ENCODE data around the gene DCAF4L1.

Gene DCAF4L1

GRCh38 chr4:41939016-41939626 lies 42.4 kb upstream of the DCAF4L1 start:
- H3K4me2 ChIP-seq (ENCODE audit: insufficient read depth, low read length), result 0 out of 2 replicates have a peak overlapping the region, but pooled peaks have one; percentile 11
- H3K36me3 ChIP-seq (ENCODE audit: insufficient read depth, low read length), result peaks cover 62% of the 10 kb centered on the region
- no peak for DNase-seq
- peaks cover 26% of the 10 kb centered on the region for H4K20me1 ChIP-seq (ENCODE audit: insufficient read depth, low read length)
- no peaks in the 10 kb centered on the region for H3K9me3 ChIP-seq (ENCODE audit: insufficient read depth, low read length, severe bottlenecking)
- ATAC-seq (ENCODE audit: insufficient read depth, low read depth), result no peak
- no peak for TF ChIP-seq CTCF (IDR thresholded peaks at IDR 0.05; ENCODE audit: borderline replicate concordance, extremely low read depth, low read length, poor library complexity, severe bottlenecking)
- TF ChIP-seq EZH2 (IDR thresholded peaks at IDR 0.05; ENCODE audit: borderline replicate concordance, low read depth, low read length, severe bottlenecking), result no peak
- no peak overlapping the region for H3K9ac ChIP-seq (ENCODE audit: low read depth, low read length)
- H2AFZ ChIP-seq (ENCODE audit: low read depth, low read length), result no peak overlapping the region
- peaks cover 88% of the 10 kb centered on the region for H3K79me2 ChIP-seq (ENCODE audit: insufficient read depth, low read length)
- no peaks in the 10 kb centered on the region for H3K27me3 ChIP-seq (ENCODE audit: insufficient read depth, low read length, poor library complexity)
- no peak overlapping the region for H3K27ac ChIP-seq (ENCODE audit: low read length)
- no peak overlapping the region for H3K4me3 ChIP-seq (ENCODE audit: low read depth in 1 of 2, low read length in 2 of 2)
- H3K4me1 ChIP-seq (ENCODE audit: insufficient read depth, low read length), result peaks cover 41% of the 10 kb centered on the region

- Histone ChIP-seq H2AFZ (ENCODE audit: low read depth, low read length) (no peak overlapping the region), H3K27ac (ENCODE audit: low read length) (no peak overlapping the region), H3K36me3 (ENCODE audit: insufficient read depth, low read length) (peaks cover 76% of the 10 kb centered on the region), H3K79me2 (ENCODE audit: insufficient read depth, low read length) (peaks cover 80% of the 10 kb centered on the region), H3K4me2 (ENCODE audit: insufficient read depth, low read length) (no peak overlapping the region), H3K4me1 (ENCODE audit: insufficient read depth, low read length) (peaks cover 31% of the 10 kb centered on the region), H3K9me3 (ENCODE audit: insufficient read depth, low read length, severe bottlenecking) (no peaks in the 10 kb centered on the region), H3K4me3 (ENCODE audit: low read depth in 1 of 2, low read length in 2 of 2) (no peak overlapping the region), H3K27me3 (ENCODE audit: insufficient read depth, low read length, poor library complexity) (no peaks in the 10 kb centered on the region), H4K20me1 (ENCODE audit: insufficient read depth, low read length) (peaks cover 23% of the 10 kb centered on the region), H3K9ac (ENCODE audit: low read depth, low read length) (no peak overlapping the region)
- no peak for DNase-seq
- TF ChIP-seq CTCF (IDR thresholded peaks at IDR 0.05; ENCODE audit: borderline replicate concordance, extremely low read depth, low read length, poor library complexity, severe bottlenecking) (no peak), EZH2 (IDR thresholded peaks at IDR 0.05; ENCODE audit: borderline replicate concordance, low read depth, low read length, severe bottlenecking) (no peak)
- ATAC-seq (ENCODE audit: insufficient read depth, low read depth), result no peak
Measured at GRCh38 chr4:41940834-41941233, 40.7 kb upstream of the DCAF4L1 start.

DNA sequence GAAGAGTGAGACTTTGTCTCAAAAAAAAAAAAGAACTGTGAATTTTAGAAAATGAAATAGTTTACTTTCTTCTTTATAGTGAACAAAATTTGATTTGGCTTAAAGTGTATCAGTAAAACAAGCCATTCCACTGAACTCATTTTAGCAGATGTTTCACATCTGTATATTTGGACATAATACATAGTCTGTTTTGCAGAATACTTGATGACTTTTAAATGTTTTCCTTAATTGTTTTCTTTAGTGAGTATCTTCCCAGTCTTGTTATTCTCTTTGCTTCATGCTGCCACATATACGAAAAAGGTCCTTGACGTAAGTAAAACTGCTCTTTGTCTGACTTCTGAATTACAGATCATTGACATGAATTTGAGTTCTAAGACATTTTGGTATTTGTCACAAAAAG lies 38.0 kb upstream of the DCAF4L1 start:
- H3K9ac ChIP-seq (ENCODE audit: low read depth, low read length), result no peak overlapping the region
- H3K4me2 ChIP-seq (ENCODE audit: insufficient read depth, low read length), result no peak overlapping the region
- no peaks in the 10 kb centered on the region for H3K27me3 ChIP-seq (ENCODE audit: insufficient read depth, low read length, poor library complexity)
- H3K36me3 ChIP-seq (ENCODE audit: insufficient read depth, low read length), result peaks cover 76% of the 10 kb centered on the region
- no peak overlapping the region for H3K4me3 ChIP-seq (ENCODE audit: low read depth in 1 of 2, low read length in 2 of 2)
- H3K79me2 ChIP-seq (ENCODE audit: insufficient read depth, low read length), result peaks cover 56% of the 10 kb centered on the region
- peaks cover 5% of the 10 kb centered on the region; the same call in 1 of the 2 replicates for H3K4me1 ChIP-seq (ENCODE audit: insufficient read depth, low read length)
- H4K20me1 ChIP-seq (ENCODE audit: insufficient read depth, low read length), result peaks cover 10% of the 10 kb centered on the region; the same call in 1 of the 2 replicates
- TF ChIP-seq CTCF (IDR thresholded peaks at IDR 0.05; ENCODE audit: borderline replicate concordance, extremely low read depth, low read length, poor library complexity, severe bottlenecking) (no peak), EZH2 (IDR thresholded peaks at IDR 0.05; ENCODE audit: borderline replicate concordance, low read depth, low read length, severe bottlenecking) (no peak)
- DNase-seq (no peak), ATAC-seq (ENCODE audit: insufficient read depth, low read depth) (no peak)
- H3K9me3 ChIP-seq (ENCODE audit: insufficient read depth, low read length, severe bottlenecking), result no peaks in the 10 kb centered on the region
- H2AFZ ChIP-seq (ENCODE audit: low read depth, low read length), result no peak overlapping the region
- H3K27ac ChIP-seq (ENCODE audit: low read length), result no peak overlapping the region

Measured in DND-41 (cell line).